ENCODE data around the gene KDSR. TPM values are rescaled to one million over a fixed set of nuclear protein-coding genes. Genes with fewer than 3 reads are reported as not detected.

Gene KDSR
- total RNA-seq, 1 experiment from 2014 or later: 29.8 TPM

- DNase-seq (ENCODE audit: low read depth, low spot score): no peak
- intact Hi-C loops (cut with micrococcal nuclease; ENCODE audit: unreplicated experiment) (no loop called here), in situ Hi-C loops (cut with HindIII; ENCODE audit: low pct_unique_long_range_greater_than_20kb, low sequenced_read_pairs) (no loop called here)
- CTCF ChIA-PET: no interaction called here
- no peak overlapping the region for H3K27ac ChIP-seq (ENCODE audit: low read length)
- H3K27me3 ChIP-seq (ENCODE audit: control insufficient read depth, insufficient read depth, low read length): no peaks in the 10 kb centered on the region
- POLR2A ChIA-PET: no interaction called here
- no peaks in the 10 kb centered on the region for H3K36me3 ChIP-seq (ENCODE audit: control insufficient read depth, insufficient read depth, low read length)
- ATAC-seq: no peak
- no peak overlapping the region for H3K4me3 ChIP-seq (ENCODE audit: low read depth in 2 of 2, low read length in 2 of 2)
- H3K9me3 ChIP-seq (ENCODE audit: control insufficient read depth, insufficient read depth, low read depth, low read length): no peaks in the 10 kb centered on the region
- no peak for TF ChIP-seq CTCF (IDR thresholded peaks at IDR 0.05)
- no peaks in the 10 kb centered on the region for H3K4me1 ChIP-seq (ENCODE audit: control insufficient read depth, insufficient read depth, low read length)
- no TSS peak for BruUV-seq (replicated peaks)
These were observed 12.1 kb upstream of the KDSR start for GRCh38 chr18:63378919-63379638.

GRCh38 chr18:63377275-63377980 lies 10.4 kb upstream of the KDSR start:
- Histone ChIP-seq H3K36me3 (ENCODE audit: control insufficient read depth, insufficient read depth, low read length) (no peaks in the 10 kb centered on the region), H3K27ac (ENCODE audit: low read length) (no peak overlapping the region), H3K4me3 (ENCODE audit: low read depth in 2 of 2, low read length in 2 of 2) (no peak overlapping the region), H3K4me1 (ENCODE audit: control insufficient read depth, insufficient read depth, low read length) (no peaks in the 10 kb centered on the region), H3K27me3 (ENCODE audit: control insufficient read depth, insufficient read depth, low read length) (no peaks in the 10 kb centered on the region), H3K9me3 (ENCODE audit: control insufficient read depth, insufficient read depth, low read depth, low read length) (no peaks in the 10 kb centered on the region)
- DNase-seq (ENCODE audit: low read depth, low spot score) (no peak), ATAC-seq (no peak)
- intact Hi-C loops (cut with micrococcal nuclease; ENCODE audit: unreplicated experiment) (no loop called here), in situ Hi-C loops (cut with HindIII; ENCODE audit: low pct_unique_long_range_greater_than_20kb, low sequenced_read_pairs) (no loop called here)
- TF ChIP-seq REST (IDR thresholded peaks at IDR 0.05; ENCODE audit: insufficient read depth in 1 of 2, low read depth in 2 of 2, low read length in 1 of 2): no peak
- no peak for TF ChIP-seq TCF7L2 (IDR thresholded peaks at IDR 0.05; ENCODE audit: low read depth, low read length)
- no peak for TF ChIP-seq CTCF (IDR thresholded peaks at IDR 0.05)
- TF ChIP-seq POLR2AphosphoS5 (IDR thresholded peaks at IDR 0.05; ENCODE audit: low read depth, low read length): no peak
- no peak for TF ChIP-seq SIN3A (IDR thresholded peaks at IDR 0.05; ENCODE audit: borderline replicate concordance, insufficient read depth, low read depth, low read length)
- no TSS peak for BruUV-seq (replicated peaks)
- CTCF ChIA-PET: no interaction called here
- POLR2A ChIA-PET: no interaction called here
